IPS-11a (cell line): Measurements from ENCODE around the gene GLT8D2.
"Not testable (repeated sequence)": the region's sequence is repeated elsewhere in the genome, so short reads cannot be mapped to it uniquely, and the experiment has no call there.

Source experiments
- H3K4me3 ChIP-seq: one replicate; pipeline ENCODE4 v1.5.1; 2013; ENCODE audit warnings: low read depth, low read length, control low read depth

The GLT8D2 gene

DNA sequence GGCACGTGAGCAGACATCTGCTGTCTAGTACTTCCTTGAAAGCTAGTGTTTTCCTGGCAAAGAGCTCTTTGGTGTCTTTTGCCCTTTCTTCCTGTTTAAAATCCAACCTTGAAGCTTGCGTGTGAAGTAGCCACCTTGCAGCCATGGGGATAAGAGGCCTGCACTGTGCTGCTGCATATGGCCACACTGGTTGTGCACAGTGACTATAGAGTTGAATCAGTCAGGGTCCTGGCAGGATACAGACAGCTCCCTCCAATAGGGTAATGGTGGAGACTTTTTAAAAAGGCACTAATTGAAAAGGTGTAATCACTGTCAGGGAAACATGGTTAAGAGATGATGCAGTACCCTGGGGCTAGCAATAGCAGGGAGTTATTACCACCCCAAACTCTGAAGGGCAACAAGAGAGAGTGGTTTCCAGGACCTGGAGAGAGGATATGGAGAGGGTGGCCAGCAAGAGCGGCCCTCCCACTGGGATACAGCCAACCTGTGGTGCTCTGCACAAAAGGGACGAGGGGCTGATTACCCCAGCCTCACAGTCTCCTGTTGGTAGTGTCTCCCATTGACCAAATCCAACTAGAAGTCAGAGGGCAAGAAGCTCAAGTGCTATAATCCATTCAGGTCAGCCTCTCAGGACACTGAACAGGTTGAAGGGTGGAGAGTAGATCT lies 4.8 kb upstream of the GLT8D2 start:
- no peak overlapping the region for H3K4me3 ChIP-seq

DNA sequence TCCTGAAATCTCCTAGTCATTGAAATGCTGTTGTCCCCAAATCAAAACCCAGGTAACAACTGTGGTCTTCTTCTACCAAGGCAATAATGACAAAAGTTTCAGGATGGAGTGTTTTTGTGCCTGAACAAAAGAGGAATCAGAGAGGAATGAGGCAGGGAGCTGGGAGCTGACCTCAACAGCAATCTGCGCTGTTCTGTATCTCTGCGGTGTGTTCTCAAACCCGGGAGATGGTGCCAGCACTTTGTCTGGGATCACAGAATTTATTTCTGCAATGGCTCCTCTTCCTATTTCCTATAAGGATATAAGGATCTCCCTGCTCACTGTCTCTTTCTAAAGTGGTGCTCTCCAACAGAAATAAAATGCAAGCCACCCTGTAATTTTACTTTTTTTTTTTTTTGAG lies 449 bp upstream of the GLT8D2 start:
- H3K4me3 ChIP-seq: no peak overlapping the region

DNA sequence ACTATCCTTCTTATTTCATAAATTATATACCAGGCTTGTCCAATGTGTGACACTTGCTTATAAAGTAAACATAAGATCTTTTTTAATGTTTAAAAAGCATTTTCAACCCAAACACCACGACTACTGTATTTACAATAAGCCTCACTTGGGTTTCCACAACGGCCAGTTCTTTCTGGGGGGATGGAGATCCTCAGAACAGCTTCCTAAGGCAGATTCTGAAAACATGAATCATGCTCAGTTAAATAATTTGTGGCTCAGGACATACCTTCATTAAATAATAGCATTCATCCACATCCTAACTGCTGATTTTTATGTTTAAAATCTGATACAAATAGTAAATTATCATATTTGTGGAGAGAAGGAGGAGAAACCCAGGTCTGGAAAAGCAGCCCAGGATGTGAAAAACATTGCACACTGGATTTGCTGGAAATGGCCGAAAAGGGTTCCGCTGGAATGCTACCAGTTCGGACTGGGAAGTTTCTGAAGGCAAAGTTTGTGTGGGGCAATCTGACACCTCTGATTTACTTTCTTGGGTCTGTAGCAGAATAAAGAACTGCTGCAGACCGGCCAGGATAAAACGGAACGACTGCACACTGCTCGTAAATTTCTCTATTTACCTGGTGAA lies 597 bp downstream of the GLT8D2 start:
- peak overlapping the region; percentile 45 for H3K4me3 ChIP-seq

DNA sequence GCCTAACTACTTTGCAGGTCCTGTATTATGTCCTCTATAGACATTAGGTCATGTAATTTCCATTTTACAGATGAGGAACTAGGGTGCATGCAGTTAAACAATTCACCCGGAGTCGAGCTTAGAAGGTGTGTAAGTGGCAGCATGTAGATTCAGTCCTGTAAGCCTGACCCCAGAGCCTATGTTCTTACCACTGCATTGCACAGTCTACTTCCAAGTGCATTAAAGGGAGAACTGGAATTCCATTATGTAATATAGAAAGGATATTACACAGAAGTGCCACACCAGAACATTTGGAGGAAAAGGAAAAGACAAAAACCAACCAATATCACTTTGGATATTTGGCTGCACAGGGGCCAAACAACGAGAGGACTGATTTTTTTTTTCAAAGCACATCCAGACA lies 1.2 kb downstream of the GLT8D2 start:
- H3K4me3 ChIP-seq: no peak overlapping the region

DNA sequence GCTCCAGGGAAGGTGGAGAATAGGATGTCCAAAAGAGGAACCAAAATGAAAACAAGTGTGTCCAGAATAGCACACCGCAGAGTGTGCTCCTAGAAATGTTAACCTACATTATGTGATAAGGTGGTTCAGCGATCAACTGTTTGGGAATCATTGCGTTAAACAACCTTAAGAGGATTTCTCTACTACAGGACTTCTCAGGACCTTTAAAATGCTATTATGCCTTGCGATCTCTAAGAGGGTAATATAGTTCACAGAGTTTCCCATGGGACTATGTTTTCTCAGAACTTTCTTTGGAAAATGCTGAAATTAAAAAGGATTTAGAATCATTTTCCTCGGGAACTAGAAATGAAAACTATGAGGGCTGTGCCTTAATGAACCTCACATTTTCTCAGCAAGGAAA lies 1.8 kb downstream of the GLT8D2 start:
- H3K4me3 ChIP-seq: no peak overlapping the region

DNA sequence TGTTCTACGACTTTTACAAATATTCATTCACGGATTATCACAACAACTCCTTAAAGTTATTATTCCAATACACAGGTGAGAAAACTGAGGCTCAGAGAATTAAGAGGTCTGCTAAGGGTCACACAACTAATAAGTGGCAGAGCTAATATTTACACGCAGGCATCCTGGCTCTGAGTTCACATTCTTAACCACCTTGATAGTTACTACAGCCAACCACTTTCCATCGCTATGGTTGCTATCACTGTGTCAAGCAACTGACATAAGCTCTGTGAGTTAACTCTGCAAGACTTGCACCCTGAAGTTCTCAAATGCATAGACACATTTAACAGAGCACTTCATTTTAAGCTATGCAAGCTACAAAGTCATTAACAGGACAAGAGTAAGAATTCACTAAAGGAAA lies 3.7 kb downstream of the GLT8D2 start:
- no peak overlapping the region for H3K4me3 ChIP-seq

DNA sequence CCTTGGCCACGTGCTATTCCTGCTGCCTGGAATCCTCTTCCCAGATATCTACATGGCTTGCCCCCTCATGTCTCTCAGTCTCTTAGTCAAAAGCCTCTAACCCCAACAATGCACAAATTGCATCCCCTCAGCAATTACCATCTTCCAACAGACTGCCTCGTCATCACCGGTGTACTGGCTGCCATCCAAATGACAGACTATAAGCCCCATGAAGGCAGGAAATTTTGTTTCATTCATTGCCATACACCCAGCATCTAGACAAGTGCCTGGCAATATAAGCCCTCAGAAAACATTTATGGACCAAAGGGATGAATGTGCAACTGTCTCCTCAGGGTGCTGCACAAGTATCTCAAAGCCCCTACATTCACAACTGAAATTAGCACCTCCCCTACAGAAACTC lies 5.8 kb downstream of the GLT8D2 start:
- no peak overlapping the region for H3K4me3 ChIP-seq

DNA sequence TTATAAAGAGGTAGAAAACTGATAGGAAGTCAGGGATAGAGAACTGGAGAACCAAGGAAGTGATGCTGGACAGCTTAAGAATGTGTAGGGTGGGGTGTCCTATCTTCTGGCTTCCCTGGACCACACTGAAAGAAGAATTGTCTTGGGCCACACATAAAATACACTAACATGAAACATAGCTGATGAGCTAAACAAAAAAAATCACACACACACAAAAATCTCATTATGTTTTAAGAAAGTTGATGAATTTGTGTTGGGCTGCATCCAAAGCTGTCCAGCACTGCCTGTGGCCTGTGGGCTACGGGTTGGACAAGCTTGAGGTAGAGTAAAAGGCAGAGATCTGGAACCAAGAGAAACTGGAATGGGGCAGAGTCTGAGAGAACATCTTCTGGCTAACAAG lies 7.4 kb downstream of the GLT8D2 start:
- no peak overlapping the region for H3K4me3 ChIP-seq

DNA sequence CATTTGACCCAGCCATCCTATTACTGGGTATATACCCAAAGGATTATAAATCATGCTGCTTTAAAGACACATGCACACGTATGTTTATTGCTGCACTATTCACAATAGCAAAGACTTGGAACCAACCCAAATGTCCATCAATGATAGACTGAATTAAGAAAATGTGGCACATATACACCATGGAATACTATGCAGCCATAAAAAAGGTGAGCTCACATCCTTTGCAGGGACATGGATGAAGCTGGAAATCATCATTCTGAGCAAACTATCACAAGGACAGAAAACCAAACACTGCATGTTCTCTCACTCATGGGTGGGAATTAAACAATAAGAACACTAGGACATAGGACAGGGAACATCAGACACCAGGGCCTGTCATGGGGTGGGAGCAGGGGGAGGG lies 10.2 kb downstream of the GLT8D2 start:
- H3K4me3 ChIP-seq: not testable (repeated sequence)

DNA sequence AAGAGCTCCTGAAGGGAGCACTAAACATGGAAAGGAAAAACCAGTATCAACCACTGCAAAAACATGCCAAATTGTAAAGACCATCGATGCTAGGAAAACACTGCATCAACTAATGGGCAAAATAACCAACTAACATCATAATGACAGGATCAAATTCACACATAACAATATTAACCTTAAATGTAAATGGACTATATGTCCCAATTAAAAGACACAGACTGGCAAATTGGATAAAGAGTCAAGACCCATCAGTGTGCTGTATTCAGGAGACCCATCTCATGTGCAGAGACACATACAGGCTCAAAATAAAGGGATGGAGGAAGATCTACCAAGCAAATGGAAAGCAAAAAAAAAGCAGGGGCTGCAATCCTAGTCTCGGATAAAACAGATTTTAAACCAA lies 13.8 kb downstream of the GLT8D2 start:
- H3K4me3 ChIP-seq: not testable (repeated sequence)

DNA sequence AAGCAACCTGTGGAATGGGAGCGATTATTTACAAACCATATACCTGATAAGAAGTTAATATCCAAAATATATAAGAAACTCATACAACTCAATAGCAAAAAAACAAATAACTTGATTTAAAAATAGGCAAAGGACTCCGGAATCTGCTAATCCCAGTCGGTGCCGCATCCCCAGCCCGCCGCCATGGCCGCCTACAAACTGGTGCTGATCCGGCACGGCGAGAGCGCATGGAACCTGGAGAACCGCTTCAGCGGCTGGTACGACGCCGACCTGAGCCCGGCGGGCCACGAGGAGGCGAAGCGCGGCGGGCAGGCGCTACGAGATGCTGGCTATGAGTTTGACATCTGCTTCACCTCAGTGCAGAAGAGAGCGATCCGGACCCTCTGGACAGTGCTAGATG lies 19.4 kb downstream of the GLT8D2 start:
- not testable (repeated sequence) for H3K4me3 ChIP-seq

DNA sequence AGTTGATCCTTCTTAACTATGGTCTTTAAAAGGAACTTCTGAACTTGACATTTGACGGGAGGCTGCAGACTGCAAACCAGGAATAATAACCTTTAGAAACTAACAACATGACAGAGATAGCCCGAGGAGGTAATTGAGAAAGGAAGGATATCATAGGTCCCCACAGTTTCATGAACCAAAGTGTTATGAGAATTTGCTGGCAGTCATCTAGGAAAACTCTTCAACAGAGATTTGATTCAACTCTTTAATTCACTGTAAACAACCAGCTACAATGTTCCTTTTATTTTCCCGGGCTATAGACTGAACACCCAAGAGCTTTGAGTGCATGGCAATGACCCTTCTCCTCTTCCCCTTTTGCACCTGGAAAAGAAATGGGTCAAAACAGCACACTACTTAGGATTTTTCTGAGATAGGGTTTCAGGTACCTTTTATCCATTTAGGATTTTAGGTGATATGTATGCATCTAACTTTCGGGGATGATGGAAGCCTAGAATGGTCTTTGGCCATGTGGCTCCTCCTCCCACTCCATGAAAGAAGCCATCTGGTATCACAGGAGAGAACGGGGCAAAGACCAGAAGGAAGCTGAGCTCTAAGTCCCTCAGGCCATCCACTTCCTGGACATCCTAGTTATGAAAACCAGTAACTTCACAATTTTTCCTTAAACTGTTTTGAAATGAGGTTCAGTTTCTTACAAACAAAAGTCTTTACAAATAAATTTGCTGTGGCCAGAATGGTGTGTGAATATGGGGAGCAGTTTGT lies 23.0 kb downstream of the GLT8D2 start:
- H3K4me3 ChIP-seq: no peak overlapping the region

DNA sequence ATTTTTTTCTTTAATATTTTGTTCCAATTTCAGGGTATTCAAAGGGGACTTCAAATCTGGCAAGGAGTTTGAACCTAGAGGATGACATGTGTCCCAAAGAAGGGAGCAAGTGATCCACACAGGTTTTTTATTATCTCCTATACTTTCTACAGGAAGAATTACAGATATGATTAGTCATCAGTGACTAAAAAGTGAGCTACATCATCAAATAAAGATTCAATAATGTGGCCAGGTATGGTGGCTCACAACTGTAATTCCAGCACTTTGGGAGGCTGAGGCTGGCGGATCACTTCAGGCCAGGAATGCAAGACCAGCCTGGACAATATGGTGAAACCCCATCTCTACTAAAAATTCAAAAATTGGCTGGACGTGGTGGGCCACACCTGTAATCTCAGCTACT lies 24.2 kb downstream of the GLT8D2 start:
- no peak overlapping the region for H3K4me3 ChIP-seq

DNA sequence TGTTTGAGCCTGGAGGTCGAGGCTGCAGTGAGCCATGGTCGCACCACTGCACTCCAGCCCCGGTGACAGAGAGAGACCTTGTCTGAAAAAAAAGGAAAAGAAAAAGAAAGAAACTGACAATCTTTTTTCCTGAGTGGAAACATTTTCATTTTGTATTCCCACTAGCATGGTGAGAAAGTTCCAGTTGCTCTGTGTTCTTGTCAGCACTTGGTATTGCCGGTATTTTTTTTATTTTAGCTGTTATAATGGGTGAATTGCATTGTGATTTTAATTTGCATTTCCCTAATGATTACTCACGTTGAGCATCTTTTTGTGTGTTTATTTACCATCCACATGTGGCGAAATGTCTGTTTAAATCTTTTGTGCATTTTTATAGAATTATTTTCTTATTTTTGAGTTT lies 25.6 kb downstream of the GLT8D2 start:
- H3K4me3 ChIP-seq: no peak overlapping the region

DNA sequence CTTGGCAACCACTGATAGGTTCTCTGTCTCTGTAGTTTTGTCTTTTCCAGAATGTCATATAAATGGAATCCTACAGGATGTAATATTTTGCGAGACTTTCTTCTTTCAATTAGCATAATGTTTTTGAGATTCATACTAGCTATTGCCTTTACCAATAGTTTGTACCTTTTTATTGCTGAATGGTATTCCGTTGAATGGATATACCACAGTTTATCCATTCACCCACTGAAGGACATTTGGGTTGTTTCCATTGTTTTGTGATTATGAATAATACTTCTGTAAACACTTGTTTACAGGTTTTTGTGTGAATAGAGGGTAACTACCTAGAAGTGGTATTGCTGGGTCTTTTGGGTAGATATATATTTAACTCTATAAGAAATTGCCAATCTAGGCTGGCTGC lies 26.3 kb downstream of the GLT8D2 start:
- H3K4me3 ChIP-seq: no peak overlapping the region

DNA sequence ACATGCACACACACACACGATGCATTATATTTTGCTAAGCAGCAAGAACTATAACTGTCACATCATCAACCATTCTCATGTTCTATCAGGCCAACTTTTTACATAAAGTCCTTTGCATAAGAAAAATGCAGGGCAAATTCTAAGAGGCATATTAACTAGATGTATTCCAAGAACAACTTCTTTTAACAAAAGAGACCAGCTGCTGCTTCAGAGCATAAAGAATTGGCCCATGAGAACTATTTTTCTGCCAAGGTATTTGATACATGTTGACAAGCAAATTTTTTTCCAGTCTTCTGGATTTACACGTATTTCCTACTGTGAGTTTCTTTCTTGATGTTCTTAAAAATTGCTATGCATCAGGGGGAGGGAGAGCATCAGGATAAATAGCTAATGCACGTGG lies 27.2 kb downstream of the GLT8D2 start:
- no peak overlapping the region for H3K4me3 ChIP-seq

DNA sequence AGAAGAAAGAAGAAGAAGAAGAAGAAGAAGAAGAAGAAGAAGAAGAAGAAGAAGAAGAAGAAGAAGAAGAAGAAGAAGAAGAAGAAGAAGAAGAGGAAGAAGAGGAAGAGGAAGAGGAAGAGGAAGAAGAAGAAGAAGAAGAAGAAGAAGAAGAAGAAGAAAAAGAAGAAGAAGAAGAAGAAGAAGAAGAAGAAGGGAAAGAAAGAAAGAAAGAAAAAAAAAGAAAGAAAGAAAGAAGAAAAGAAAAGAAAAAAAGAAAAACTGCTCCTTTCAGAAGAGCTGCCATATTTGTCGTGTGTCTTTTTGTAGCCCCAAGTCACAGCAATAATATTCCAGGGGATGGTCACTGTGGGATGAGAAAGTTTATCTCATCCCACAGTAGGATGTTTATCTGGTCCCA lies 28.1 kb downstream of the GLT8D2 start:
- not testable (repeated sequence) for H3K4me3 ChIP-seq

DNA sequence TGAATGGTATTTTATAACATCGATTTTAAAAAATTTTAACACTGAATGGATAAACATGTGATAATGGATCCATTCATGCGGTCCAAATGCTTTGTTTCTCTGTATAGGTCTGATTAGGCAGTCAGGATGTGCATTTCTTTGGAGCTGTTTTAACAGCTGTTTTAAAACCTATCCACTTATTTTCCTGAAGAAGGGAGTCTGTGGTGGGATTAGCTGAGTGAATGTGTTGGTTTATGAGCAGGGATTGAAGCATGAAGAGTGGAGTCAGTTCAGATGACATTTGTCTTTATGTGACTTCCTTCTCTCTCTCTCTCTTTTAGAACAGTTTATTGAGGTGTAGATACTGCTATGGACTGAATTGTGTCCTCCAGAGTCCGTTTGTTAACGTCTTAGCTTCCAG lies 37.7 kb downstream of the GLT8D2 start:
- H3K4me3 ChIP-seq: no peak overlapping the region

DNA sequence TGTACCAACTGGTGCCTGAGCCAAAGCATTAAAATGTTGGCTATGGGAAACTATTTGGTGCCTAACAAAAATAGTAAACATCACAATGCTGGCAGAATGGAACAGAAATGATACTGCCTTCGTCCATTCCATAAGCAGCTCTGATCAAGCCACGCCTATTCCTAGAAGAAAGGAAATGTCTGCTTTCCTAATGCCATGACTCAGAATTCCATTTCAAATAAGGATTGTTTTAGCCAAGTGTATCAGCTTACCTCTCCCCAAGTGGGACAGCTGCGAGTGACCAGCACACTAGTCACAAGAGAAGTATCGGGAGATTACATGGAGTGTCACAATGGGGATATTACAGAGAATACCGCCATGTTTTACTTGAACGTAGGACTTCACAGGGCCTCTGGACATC lies 38.7 kb downstream of the GLT8D2 start:
- no peak overlapping the region for H3K4me3 ChIP-seq

DNA sequence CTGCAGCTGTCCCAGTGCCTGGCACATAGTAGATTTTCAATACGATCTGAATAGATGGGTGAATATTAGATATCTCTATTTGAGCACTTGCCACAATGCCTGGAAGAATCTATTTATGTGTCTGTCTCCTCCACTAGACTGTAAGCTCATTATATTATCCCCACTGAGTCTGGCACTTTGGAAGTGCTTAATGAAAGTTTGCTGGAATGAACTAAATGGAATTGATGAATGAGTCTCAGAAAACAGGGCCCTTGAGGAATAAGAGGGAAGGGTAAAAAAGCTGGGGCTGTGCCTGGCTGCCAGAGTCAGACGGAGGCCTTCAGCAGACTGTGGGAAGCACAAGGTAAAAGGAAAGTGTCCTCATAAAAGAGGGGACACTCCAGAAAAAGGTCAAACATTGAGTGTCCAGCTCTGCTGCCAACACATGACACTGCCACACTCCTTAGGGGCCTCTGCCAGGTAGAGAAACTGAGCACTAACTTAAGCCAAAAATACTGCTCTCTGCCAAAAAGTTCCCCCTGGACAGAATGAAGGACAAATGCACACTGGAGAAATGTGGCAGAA lies 39.3 kb downstream of the GLT8D2 start:
- H3K4me3 ChIP-seq: no peak overlapping the region

DNA sequence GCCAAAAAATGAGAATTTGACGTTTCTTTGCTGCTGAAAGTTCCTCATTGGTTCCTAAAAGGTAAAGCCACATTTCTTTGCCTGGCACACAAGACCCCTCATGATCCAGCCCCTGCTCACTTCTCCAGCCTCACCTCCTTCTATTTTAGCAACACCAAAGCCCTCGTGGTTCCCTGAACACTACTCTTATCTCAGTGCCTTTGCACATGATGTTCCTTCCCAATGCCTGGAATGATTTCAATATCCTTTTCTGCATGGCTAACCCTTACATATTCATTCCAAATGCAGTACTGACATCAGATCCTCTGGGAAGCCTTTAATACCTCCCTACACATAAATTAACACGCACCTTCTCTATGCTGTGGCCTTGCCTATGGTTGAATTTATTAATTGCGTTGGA lies 39.9 kb downstream of the GLT8D2 start:
- no peak overlapping the region for H3K4me3 ChIP-seq

DNA sequence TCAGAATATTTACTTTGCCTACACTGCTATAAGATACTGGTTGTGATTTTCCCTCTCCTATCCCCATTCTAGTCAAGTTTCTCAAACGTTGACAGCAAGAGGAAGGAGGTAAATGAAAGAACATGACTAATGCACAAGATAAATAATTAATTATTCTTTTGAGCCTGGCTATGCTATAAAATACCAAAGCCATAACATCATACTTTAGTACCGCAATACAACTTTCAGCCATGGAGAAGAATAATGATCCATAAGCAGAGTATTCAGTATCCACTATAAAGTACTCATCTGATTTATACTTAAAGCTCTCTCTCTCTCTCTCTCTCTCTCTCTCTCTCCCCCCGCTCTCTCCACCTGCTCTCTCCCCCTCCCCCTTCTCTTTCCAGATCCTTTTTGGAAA lies 43.1 kb downstream of the GLT8D2 start:
- H3K4me3 ChIP-seq: no peak overlapping the region
